CD4-positive, alpha-beta T cell treated with Interleukin-6 at 100 ng/mL for 8 hours (primary cell): Measurements from ENCODE around the gene BST1.
A peak's percentile ranks its signal among the peaks of the same experiment; 100 is the strongest.
"Not testable (repeated sequence)": the region's sequence is repeated elsewhere in the genome, so short reads cannot be mapped to it uniquely, and the experiment has no call there.

Source experiments
- DNase-seq: peaks from one replicate; pipeline ENCODE4 v3.0.0-alpha.2; 2020; ENCODE audit warnings: mixed read lengths, low spot score

BST1 gene

GRCh38 chr4:15712214-15712613, 9.3 kb downstream of the BST1 start:
- no peak for DNase-seq

- no peak for DNase-seq
Observed at GRCh38 chr4:15714141-15714540, 11.3 kb downstream of the BST1 start.

GRCh38 chr4:15714646-15715435, 12.0 kb downstream of the BST1 start:
- no peak for DNase-seq

- no peak for DNase-seq
Observed at GRCh38 chr4:15716115-15716514, 13.2 kb downstream of the BST1 start.

GRCh38 chr4:15717086-15717485, 14.2 kb downstream of the BST1 start:
- DNase-seq, result no peak

GRCh38 chr4:15717657-15718416, 15.0 kb downstream of the BST1 start:
- DNase-seq, result no peak

GRCh38 chr4:15718465-15718864, 15.6 kb downstream of the BST1 start:
- no peak for DNase-seq

GRCh38 chr4:15718959-15719358, 16.1 kb downstream of the BST1 start:
- DNase-seq, result no peak

- DNase-seq, result no peak
Observed at GRCh38 chr4:15719506-15719905, 16.6 kb downstream of the BST1 start.

- DNase-seq, result no peak
Observed at GRCh38 chr4:15720851-15721250, 18.0 kb downstream of the BST1 start.

- DNase-seq, result no peak
Observed at GRCh38 chr4:15725608-15726007, 22.7 kb downstream of the BST1 start.

- peak; percentile 52 for DNase-seq
Observed at GRCh38 chr4:15729910-15730533, 27.2 kb downstream of the BST1 start.

- not testable (repeated sequence) for DNase-seq
Observed at GRCh38 chr4:15733061-15733460, 30.2 kb downstream of the BST1 start.

GRCh38 chr4:15735536-15735935, 32.7 kb downstream of the BST1 start:
- no peak for DNase-seq

- no peak for DNase-seq
Observed at GRCh38 chr4:15736514-15737050, 33.7 kb downstream of the BST1 start.

- DNase-seq, result no peak
Observed at GRCh38 chr4:15737255-15737654, 34.4 kb downstream of the BST1 start.

- no peak for DNase-seq
Observed at GRCh38 chr4:15738877-15739276, 36.0 kb downstream of the BST1 start.

- no peak for DNase-seq
Observed at GRCh38 chr4:15740764-15741404, 38.0 kb downstream of the BST1 start.

GRCh38 chr4:15742083-15742582, 39.3 kb downstream of the BST1 start:
- DNase-seq, result no peak

GRCh38 chr4:15742637-15743036, 39.8 kb downstream of the BST1 start:
- no peak for DNase-seq

GRCh38 chr4:15744016-15744545, 41.2 kb downstream of the BST1 start:
- DNase-seq, result no peak

GRCh38 chr4:15746110-15746509, 43.2 kb downstream of the BST1 start:
- DNase-seq, result no peak
